Activated effector memory CD4-positive, alpha-beta T cell treated with anti-CD3 and anti-CD28 coated beads, Interleukin-2, amount 50 U/mL, for 16 hours (primary cell): Measurements from ENCODE around the gene PGP.

ENCODE experiments used
- DNase-seq: peaks from one replicate; pipeline ENCODE4 v3.0.0-alpha.2; 2020

PGP gene

DNA sequence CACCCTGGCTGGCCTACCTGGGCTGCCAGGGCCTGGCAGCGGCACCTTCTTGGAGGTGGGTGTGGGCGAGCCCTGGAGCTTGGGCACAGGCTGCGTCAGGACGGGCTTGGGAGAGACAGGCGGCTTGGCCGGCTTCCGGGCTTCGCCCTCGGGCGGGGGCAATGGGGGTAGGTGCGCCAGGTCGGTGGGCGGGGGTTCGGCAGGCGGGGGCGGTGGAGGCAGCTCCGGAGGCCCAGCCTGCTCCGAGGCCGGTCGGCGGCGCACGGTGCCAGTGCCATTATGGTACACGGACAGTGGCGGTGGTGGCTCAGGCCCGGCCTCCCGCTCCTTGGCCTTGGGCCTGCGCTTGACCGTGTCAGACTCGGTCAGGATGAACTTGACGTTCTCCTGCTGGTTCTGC is 35.1 kb downstream of the PGP start:
- DNase-seq, result no peak

DNA sequence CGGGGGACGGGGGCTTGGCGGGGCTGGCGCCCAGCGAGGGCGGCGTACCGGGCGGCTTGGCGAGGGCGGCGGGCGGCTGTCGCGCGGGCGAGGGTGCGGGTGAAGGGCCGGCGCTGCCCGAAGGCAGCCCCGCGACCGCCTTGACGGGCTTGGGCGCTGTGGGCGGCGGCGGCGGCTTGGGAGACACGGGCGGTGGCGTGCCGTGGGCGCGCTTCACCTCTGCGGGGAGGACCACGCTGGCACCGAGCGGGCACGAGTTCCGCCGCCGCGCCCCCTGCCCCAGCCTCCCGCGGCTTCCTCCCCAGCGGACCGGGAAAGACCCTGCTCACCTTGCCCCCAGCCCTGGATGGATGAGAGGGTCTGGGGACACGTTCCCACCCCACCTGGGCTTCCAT is 35.5 kb downstream of the PGP start:
- no peak for DNase-seq

DNA sequence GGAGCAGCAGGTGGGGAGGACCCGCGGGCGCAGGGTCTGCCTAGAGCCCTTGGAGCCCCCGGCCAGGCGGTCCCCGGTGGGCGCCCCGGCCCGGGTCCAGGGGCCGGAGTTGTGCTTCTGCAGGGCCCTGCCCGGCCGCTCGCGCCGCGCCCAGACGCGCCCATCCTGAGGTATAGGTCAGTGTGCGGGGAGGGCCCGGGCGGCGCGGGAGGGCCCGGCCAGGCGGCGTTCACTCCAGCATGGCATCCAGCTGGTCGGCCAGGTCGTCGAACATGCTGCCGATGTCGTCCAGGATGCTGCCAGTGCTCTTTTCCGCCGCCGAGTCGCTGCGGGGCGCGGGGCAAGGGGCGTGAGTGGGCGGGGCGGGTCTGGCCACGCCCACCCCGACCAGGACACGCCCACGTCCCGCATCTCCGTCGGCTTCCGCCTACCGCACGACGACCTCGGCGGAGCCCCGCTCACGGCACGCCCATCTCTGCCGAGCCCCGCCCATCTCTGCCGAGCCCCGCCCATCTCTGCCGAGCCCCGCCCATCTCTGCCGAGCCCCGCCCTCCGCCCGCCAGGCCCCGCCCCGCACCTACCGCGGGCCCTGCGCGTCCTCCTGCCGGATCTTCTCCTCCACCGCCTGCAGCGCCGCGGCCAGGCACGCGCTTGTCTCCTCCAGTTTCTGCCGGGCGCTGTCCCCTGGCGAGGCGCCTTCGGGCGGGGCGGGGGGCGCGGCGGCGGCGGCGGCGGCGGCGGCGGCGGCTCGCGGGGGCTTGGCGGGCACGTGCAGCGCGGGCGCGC is 36.1 kb downstream of the PGP start:
- DNase-seq, result peak; percentile 76

DNA sequence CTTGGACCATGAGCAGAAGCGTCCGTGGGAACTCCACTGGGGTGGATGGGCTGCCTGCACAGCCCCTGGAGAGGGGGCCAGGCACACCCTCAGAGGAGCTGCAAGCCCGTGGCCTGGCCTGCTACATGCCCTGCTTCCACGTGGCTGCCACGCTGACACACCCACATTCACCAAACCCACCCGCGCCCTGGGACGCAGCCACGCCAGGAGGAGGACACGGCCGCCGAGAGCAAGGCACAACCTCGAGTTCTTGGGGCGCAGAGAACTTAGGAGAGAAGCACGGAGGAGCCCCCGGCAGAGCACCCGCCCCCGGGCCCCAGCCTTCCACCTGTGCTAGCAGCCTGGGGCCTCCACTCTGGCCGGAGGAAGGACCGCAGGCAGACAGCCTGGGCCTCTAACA is 37.1 kb downstream of the PGP start:
- no peak for DNase-seq

DNA sequence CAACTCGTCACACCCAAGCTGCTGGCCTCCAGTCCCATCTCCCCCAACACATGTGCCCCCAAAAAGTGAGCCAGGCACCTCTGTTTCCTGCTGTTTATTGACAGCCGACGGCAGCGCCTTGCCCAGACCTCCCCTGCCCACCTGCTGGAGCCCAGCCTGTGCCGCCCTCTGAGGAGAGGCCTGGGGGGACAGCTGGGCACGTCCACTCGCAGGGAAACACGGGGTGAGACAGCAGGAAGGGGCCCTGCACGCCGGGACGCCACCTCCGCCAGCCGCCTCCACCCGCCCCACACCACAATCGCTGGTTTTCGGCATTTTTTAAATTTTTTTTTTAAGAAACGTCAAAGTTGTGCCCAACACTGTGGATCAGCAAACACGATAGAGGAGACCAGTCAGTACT is 37.5 kb downstream of the PGP start:
- DNase-seq, result no peak

DNA sequence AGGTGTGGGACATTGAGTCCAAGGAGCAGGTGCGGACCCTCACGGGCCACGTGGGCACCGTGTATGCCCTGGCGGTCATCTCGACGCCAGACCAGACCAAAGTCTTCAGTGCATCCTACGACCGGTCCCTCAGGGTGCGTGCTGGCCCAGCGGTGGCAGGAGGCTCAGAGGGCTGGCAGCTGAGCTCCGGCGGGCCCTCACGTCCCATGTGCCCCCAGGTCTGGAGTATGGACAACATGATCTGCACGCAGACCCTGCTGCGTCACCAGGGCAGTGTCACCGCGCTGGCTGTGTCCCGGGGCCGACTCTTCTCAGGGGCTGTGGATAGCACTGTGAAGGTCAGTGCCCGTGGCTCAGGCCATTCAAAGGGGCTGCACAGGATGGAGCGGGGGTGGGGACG is 38.6 kb downstream of the PGP start:
- no peak for DNase-seq

DNA sequence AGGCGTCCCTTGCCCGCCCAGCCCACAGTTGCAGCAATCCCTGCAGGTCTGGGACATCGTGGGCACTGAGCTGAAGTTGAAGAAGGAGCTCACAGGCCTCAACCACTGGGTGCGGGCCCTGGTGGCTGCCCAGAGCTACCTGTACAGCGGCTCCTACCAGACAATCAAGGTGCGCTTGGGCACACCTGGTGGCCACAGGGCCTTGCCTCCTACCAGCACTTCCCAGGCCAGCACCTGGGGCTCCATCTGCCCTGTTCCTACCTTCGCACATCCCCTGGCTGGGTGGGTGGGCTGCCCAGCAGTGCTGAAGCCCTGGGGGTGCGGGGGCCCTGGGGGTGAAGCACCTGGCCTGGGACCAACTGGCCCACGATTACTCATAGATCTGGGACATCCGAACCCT is 39.2 kb downstream of the PGP start:
- DNase-seq, result no peak

DNA sequence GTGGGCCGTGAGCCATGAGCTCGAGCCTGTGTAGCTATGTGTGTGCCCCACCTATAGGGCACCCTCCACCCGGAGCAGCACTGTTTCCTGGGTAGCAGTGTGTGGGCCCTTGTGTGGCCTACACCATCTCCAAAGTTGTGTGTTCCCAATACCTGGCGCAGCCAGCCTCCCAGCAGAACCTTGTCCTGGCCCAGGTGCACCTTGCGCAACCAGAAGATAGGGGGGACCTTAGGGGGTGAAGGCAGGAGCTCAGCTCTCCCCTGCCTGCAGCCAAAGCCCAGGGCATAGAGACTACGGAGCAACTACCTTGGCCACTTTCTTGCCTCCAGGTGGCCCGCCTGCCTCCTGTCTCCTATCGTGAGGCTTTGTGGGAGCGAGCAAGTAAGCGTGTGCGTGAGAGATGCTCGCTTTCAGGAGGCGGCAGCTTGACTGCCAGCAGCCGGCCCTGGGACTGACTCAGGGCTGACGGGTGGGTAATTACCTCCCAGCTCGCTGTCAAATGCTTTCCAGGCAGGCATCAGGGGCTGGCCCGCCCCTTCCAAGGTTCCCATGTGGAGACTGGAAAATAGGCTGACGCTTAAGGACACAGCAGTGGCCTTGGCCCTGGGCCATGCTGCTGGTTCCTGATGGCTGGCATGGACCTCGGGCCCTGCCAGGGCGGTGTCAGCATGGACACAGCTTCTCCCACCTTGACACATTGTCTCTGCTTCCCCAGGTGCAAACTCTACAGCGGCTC is 40.1 kb downstream of the PGP start:
- DNase-seq, result no peak

DNA sequence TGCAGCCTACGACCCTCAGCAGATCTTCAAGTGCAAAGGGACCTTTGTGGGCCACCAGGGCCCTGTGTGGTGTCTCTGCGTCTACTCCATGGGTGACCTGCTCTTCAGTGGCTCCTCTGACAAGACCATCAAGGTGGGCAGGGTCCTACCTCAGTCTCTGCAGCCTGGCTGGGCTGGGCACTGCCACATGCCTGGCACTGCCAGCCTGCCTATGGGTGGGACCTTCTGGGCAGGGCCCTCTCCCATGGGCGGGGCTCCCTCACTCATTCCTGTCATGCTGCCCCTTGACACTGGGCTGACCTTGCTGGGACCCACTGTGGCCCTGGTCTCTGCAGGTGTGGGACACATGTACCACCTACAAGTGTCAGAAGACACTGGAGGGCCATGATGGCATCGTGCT is 40.7 kb downstream of the PGP start:
- no peak for DNase-seq

DNA sequence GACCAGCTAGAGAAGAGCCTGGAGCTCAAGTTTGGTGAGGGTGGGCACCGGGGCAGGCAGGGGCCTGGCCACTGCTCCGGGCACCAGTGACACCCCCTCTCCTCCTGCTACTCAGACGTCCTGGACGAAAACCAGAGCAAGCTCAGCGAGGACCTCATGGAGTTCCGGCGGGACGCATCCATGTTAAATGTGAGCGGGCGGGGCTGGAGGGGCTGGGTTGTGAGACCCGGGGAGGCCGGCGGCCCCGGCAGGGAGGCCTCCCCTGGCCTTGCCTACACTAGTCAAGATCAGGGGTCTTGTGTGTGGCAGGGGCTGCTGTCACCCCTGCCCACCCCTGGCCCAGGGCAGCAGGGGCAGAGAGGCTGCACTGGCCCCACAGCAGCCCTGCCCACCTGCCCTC is 41.3 kb downstream of the PGP start:
- no peak for DNase-seq

DNA sequence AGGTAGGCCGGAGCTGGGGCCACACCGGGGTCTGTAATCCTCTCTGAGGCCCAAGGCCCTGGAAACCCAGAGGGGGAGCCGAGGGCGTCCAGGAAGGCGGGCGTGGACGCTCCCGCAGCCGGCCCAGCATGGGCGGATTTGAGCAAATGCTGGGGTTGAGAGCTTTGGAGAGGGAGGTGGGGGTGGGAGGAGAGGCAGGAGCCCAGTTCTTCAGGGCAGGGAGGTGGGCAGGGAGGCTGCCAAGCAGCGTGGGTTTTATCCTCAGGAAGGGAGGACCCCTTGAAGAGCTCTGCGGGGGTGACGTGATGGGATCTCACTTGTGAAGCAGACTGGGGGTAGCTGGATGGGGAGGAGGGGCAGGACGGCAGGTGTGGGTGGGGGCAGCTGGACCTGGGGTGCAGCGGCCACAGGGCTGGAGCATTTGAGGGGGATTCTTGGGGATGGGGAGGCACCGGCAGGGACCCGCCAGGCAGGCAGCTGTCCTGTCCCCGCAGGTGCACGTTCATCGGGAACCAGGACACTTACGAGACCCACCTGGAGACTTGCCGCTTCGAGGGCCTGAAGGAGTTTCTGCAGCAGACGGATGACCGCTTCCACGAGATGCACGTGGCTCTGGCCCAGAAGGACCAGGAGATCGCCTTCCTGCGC is 41.8 kb downstream of the PGP start:
- no peak for DNase-seq

DNA sequence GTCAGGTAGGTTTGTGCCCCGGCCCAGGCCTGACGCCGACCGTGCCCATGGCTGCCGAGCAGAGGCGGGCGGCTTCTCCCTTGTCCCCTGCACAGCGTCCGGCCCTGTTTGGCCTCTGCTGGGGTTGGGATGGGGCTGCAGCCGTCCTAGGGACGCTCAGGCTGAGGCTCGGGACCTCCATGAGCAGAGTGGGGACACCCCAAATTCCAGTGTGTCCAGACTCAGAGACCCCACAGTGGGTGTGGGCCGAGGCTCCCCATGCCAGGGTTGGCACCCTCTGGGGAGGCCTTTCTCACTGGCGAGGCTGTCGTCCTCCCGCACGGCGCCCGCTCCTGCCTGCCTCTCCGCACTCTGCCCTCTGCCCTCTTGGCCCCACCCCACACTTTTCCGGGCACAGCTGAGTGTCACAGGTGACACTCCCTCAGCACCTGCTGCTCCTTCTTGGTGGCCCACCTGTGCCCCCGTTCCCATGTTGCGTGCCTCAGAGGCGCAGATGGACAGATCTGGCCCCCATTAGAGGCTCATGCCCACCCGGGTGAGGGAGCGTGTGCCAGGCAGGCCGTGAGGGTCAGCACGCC is 43.0 kb downstream of the PGP start:
- no peak for DNase-seq

DNA sequence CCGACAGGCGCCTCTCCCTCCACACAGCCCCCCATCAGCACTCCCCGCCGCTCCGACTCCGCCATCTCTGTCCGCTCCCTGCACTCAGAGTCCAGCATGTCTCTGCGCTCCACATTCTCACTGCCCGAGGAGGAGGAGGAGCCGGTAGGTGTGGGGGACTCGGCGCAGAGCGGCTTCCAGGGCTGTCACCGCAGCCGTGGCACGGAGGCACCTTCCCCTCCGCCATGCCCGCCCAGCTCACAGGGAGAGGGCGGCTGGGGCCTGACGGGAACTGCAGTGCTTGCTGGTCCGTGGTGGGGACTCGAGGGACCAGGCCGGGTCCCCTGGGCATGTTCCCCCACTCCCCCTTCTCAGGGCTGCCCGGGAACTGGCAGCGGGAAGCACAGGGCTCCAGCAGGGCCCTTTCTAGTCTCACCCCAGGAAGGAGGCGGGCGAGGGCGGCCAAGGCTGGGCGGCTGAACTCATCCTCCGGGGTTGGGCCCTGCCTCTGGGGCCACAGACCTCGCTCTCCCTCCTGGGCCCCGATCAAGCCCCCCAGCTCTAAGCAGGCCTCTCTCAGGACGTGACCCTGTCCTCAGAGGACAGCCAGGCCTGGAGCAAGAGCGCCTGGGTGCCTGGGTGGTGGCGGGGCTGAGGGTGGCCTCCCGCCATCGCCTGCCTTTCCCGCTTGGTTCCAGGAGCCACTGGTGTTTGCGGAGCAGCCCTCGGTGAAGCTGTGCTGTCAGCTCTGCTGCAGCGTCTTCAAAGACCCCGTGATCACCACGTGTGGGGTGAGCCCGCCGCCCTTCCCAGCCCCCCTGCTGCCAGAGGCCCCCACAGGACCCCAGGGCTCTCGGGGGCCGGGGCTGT is 43.8 kb downstream of the PGP start:
- no peak for DNase-seq

DNA sequence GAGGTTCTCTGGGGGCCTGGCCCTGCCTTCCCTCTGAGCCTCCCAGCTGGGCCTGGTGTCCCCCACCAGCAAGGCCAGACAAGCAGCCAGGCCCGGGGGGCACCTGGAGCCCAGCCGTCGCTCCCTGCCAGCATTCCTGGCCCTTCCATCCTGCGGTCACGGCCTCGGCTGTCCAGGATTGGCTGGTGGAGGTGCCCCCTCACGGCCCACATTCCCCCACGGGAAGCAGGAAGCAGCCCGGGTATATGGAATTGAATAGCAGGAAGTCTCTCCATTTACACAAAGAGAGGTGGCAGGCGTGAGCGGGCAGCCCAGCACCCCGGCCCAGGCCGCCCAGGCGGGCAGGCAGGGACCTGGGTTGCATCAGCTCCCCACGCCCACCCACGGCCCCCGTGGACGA is 44.6 kb downstream of the PGP start:
- no peak for DNase-seq

DNA sequence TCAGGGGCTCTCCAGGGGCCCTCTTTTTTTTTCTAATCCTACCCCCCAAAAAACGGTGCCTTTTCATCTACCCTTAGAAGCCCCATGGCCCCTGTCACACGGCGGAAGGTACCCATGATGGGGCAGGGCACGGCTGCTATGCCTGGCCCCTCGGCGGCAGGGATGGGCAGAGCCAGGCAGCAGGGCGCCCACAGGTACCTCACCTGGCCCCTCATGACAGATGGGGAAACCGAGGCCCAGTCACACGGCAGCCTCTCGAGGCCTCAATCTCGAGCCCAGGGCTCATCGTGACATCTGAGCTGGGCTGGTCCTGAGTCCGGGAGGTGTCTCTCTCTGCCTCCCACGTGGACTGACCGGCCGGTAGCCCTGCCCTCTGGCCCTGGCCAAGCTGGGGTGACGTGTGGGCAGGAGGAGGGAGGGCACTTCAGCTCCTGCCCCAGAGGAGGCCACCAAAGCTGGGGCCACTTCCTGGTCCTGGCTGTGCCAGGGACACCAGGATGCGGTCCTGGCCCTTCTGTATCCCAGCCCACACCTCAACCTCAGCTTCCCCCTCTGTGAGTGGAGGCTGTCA is 47.5 kb downstream of the PGP start:
- no peak for DNase-seq

DNA sequence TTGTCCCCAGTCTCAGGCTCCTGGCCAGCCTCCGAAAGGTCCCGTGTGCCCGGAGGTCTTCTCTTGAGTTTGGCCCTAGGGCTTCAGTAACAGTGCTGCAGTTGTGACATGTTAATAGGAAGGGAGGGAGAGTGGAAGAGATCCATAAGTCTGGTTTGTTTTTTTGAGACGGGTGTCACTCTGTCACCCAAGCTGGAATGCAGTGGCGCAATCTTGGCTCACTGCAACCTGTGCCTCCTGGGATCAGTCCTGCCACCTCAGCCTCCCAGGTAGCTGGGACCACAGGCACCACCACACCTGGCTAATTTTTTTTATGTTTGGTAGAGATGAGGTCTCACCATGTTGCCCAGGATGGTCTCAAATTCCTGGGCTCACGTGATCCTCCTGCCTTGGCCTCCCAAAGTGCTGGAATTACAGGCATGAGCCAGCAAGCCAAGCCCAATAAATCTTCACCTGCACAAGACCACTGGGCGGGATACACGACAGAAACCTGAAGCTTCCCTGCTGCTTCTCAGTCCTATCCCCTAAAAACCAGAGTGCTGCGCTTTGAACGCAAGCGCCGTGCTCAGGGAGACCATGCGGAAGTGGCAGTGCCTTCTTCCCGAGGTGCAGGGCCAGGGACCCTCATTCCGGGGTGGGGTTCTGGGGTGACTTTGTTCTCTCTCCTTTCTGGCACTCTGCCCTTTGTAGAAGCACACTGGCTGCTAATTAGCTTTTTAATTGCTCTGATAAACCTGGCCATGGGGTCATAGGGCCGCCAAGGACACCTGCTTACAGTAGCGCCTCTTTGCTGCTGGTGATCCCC is 48.2 kb downstream of the PGP start:
- no peak for DNase-seq

DNA sequence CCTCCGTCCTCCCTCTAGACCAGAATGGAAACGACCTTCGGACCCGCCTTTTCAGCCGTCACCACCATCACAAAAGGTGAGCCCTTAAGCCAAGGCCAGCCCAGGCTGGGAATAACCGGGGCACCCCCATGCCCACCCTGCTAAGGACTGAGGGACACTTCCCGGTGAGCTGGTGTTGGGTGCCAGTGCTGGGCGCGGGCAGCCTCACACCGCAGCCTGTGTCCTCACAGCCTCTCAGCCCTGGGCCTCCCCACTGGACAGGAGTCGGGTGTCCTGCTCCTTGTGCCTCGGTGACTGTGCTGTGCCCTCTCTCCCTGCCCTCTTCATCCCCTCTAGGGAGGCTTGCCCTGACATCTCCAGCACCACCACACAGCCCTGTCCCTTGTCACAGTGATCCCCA is 48.8 kb downstream of the PGP start:
- no peak for DNase-seq

DNA sequence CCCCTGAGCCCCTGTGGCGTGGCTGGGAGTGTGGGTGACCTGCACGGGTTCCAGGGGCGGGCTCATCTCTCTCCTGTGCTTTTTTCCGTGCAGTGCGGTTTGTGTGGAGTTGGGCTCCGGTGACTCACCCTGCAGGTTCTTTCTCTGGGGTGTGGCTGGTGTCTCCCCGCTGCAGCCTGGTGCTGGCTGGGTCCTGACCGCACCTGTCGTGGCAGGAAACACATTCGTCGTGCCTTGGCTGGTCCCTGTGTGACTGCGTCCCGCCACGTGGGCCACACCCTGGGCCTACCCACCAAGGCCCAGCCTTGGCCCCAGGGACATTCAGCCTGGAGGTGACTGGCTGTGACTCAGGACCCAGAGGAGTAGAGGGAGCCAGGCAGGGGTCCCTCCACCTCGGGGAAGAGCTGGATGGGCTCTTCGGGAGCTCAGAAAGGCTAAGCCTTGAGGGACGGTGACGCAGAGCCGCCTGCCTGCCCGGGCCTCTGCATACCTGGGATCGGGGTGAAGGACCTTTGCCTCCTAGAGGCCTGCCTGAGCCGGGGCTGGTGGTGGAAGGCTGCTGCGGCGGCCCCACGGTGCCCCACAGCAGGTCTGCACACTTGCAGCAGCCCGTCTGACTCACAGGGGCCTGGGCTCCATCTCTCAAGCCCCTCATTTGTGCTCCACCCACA is 51.3 kb downstream of the PGP start:
- DNase-seq, result no peak

DNA sequence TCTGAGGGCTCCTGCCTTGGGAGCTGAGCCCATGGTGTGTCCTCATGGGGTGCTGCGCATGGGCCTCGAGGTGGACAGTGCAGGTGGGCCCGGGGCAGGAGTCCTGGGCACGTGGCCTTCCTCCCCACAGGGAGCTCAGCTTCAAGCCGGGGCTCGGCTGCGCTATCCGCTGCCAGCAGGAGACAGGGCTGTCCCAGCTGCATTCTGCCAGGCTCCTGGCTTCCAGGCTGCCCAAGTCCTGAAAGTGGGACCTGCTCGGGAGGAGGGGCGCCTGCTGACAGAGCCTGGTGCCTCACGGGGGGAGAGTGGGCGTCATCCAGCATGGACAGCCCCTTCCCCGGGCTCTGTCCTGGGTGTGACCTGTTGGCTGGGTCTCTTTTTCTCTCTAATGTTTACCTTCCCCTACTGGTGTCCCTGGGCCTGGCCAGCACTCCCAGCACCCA is 51.9 kb downstream of the PGP start:
- DNase-seq, result no peak

DNA sequence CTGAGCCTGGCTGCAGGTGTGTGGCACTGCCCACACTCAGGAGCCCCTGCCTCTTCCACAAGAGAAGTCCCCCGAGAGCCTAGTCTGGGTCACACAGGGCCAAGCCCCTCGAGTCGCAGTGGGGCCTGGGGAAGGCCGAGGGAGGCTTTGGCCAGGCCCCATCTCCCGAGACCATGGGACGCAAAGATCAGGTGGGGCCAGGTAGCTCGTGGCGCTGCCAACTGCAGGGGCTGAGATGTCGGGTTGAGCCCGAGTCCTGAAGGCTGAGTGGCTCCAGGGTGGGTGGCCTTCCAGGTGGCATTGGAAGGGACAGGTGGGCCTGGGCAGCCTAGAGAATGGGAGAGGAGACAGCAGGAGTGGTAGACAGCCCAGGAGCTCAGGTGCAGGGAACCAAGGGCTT is 52.7 kb downstream of the PGP start:
- DNase-seq, result no peak
